Fibroblast of lung (primary cell): ENCODE measurements around the gene MED15. TPM values are rescaled to one million over a fixed set of nuclear protein-coding genes. Genes with fewer than 3 reads are reported as not detected.
A peak's percentile ranks its signal among the peaks of the same experiment; 100 is the strongest.

Experiments used
- DNase-seq, 2 donors: peaks; one replicate each; pipeline versions ENCODE4 v3.0.0 to v3.0.0-alpha.2; 2010; ENCODE audit warnings: low read depth in 2 of 2
- H2AFZ ChIP-seq: 2 replicates; pipeline ENCODE4 v1.5.1; 2012; ENCODE audit warnings: low read length, control low read depth, inconsistent platforms
- H3K27ac ChIP-seq: 2 replicates; pipeline ENCODE4 v1.5.1; 2011; ENCODE audit warnings: low read length, control low read depth; ENCODE audit not compliant: insufficient read depth
- H3K27me3 ChIP-seq: 2 replicates; pipeline ENCODE4 v1.5.1; 2011; ENCODE audit warnings: mild to moderate bottlenecking, low read length; ENCODE audit not compliant: control insufficient read depth, insufficient read depth
- H3K36me3 ChIP-seq: 2 replicates; pipeline ENCODE4 v1.5.1; 2011; ENCODE audit warnings: low read length; ENCODE audit not compliant: control insufficient read depth, insufficient read depth
- H3K4me1 ChIP-seq: 2 replicates; pipeline ENCODE4 v1.5.1; 2011; ENCODE audit warnings: low read length; ENCODE audit not compliant: control insufficient read depth, insufficient read depth; ENCODE audit errors: extremely low read depth
- H3K4me2 ChIP-seq: 2 replicates; pipeline ENCODE4 v1.5.1; 2011; ENCODE audit warnings: low read length, control low read depth; ENCODE audit not compliant: insufficient read depth; ENCODE audit errors: extremely low read depth
- H3K4me3 ChIP-seq, 4 experiments: fragments of 200-600 bp in 1 of 4; sonication (generic) in 1 of 4; replicated peaks in 1 of 4; 2 replicates each; pipeline ENCODE4 v1.5.1; 2011 to 2016; ENCODE audit warnings: low read length in 4 of 4, low read depth in 3 of 4, mild to moderate bottlenecking in 3 of 4, control low read depth in 2 of 4, inconsistent platforms in 1 of 4, mixed read lengths in 1 of 4; ENCODE audit not compliant: insufficient read depth in 1 of 4; ENCODE audit errors: control extremely low read depth in 1 of 4
- H3K79me2 ChIP-seq: 2 replicates; pipeline ENCODE4 v1.5.1; 2012; ENCODE audit warnings: mild to moderate bottlenecking, low read length, inconsistent platforms; ENCODE audit not compliant: control insufficient read depth, insufficient read depth
- H3K9ac ChIP-seq: 2 replicates; pipeline ENCODE4 v1.5.1; 2011; ENCODE audit warnings: mild to moderate bottlenecking, low read length, control low read depth; ENCODE audit not compliant: insufficient read depth
- H3K9me3 ChIP-seq: 2 replicates; pipeline ENCODE4 v1.5.1; 2012; ENCODE audit warnings: low read depth, low read length; ENCODE audit not compliant: control insufficient read depth, insufficient read depth
- H4K20me1 ChIP-seq: 2 replicates; pipeline ENCODE4 v1.5.1; 2011; ENCODE audit warnings: low read length; ENCODE audit not compliant: control insufficient read depth, insufficient read depth; ENCODE audit errors: extremely low read depth
- EZH2 ChIP-seq: IDR thresholded peaks from 2 replicates; pipeline ENCODE4 v1.5.1; 2012; ENCODE audit warnings: low read length, control low read depth, mild to moderate bottlenecking; ENCODE audit errors: missing control alignments
- polyA plus RNA-seq, 2 donors: library from polyadenylated mRNA; depleted of rRNA in 1 of 2; stranded (reverse) in 1 of 2; unstranded in 1 of 2; fragments of >200 nt; gene quantifications; 2 replicates each; pipeline ENCODE4 v1.2.1, GENCODE V29; 2011 to 2012; ENCODE audit warnings: missing spikeins in 1 of 2
- total RNA-seq: library from RNA; depleted of rRNA; stranded (reverse); fragments of >200 nt; gene quantifications from 2 replicates; pipeline ENCODE4 v1.2.1, GENCODE V29; 2014
- TF ChIP-seq, protein P1 (sequence below), 2 donors: IDR thresholded peaks in 1 of 2; conservative IDR thresholded peaks in 1 of 2; 1 replicate in 1 of 2; 2 replicates in 1 of 2; pipeline ENCODE4 v1.5.1; 2011 to 2012; ENCODE audit warnings: low read length in 2 of 2, control low read depth in 1 of 2, inconsistent platforms in 1 of 2, low read depth in 1 of 2, mild to moderate bottlenecking in 1 of 2

The MED15 gene
- total and polyA plus RNA-seq, 2 donors (not counting 1 experiment from before 2014, with no cell fraction given), result 28.6 TPM

DNA sequence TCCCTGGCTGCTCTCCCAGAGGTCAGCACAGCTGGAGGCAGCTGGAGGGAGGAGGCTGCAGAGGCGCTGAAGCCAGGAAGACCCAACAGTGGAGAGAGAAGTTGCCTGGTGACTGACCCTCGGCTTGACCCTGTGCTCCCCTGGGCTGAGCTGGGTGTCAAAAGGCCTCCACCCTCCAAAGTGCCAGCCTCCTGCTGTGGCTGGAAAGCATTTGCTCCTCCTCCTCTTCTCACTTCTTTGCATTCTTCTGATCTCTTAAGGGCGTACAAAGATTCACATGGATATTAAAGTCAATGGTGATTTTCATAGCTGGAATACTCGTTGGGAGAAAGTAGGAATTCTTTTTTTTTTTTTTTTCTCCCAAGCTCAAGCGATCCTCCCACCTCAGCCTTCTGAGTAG, 91.7 kb downstream of the MED15 start:
- DNase-seq, result peak in 1 of 2 donors; percentile 21
- Histone ChIP-seq H3K4me2 (no peak overlapping the region), H2AFZ (no peak overlapping the region), H3K4me1 (no peaks in the 10 kb centered on the region), H3K27me3 (peaks cover 4% of the 10 kb centered on the region), H3K4me3 (no peak overlapping the region), H3K9me3 (no peaks in the 10 kb centered on the region), H3K9ac (no peak overlapping the region), H3K36me3 (no peaks in the 10 kb centered on the region), H3K27ac (no peak overlapping the region), H3K79me2 (no peaks in the 10 kb centered on the region), H4K20me1 (no peaks in the 10 kb centered on the region)
- TF ChIP-seq, protein P1, sequence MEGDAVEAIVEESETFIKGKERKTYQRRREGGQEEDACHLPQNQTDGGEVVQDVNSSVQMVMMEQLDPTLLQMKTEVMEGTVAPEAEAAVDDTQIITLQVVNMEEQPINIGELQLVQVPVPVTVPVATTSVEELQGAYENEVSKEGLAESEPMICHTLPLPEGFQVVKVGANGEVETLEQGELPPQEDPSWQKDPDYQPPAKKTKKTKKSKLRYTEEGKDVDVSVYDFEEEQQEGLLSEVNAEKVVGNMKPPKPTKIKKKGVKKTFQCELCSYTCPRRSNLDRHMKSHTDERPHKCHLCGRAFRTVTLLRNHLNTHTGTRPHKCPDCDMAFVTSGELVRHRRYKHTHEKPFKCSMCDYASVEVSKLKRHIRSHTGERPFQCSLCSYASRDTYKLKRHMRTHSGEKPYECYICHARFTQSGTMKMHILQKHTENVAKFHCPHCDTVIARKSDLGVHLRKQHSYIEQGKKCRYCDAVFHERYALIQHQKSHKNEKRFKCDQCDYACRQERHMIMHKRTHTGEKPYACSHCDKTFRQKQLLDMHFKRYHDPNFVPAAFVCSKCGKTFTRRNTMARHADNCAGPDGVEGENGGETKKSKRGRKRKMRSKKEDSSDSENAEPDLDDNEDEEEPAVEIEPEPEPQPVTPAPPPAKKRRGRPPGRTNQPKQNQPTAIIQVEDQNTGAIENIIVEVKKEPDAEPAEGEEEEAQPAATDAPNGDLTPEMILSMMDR (conservative IDR thresholded peaks at IDR 0.05 in 1 of 2, IDR thresholded peaks at IDR 0.05 in 1 of 2; ENCODE audit: low read depth in 1 of 2, low read length in 2 of 2), result no peak
- TF ChIP-seq EZH2, result no peak

DNA sequence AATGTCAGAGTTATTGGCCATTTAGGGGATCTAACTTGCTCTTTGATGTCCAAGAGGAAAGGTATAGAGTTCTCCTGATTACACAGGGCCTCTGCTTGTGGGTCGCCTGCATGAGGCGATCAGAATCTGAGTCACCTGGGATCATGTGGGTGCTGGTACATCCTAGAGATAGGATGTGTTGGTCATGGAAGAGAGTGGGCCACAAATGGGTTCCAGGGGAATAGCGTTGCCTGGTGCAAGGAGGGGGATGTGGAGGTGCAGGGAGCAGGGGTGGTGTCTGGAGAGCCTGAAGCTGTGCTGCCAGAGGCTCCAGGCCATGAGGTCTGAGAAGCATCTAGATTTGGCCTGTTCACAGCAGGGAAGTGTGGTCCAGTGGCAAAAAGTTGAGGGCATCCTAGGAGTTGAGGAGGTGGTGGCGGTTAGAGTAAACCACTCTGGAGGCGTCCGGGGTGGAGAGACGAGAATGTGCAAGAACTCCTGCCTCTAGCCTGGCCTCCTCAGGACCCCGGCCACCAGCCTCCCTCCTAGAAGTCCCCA, 92.8 kb downstream of the MED15 start:
- no peak for DNase-seq
- Histone ChIP-seq H4K20me1 (no peaks in the 10 kb centered on the region), H3K4me3 (no peak overlapping the region), H3K9me3 (no peaks in the 10 kb centered on the region), H3K79me2 (no peaks in the 10 kb centered on the region), H3K4me1 (no peaks in the 10 kb centered on the region), H3K27ac (no peak overlapping the region), H3K4me2 (no peak overlapping the region), H3K9ac (no peak overlapping the region), H2AFZ (no peak overlapping the region), H3K27me3 (peaks cover 8% of the 10 kb centered on the region), H3K36me3 (no peaks in the 10 kb centered on the region)
- TF ChIP-seq, protein P1 (conservative IDR thresholded peaks at IDR 0.05 in 1 of 2, IDR thresholded peaks at IDR 0.05 in 1 of 2; ENCODE audit: low read depth in 1 of 2, low read length in 2 of 2), result no peak
- no peak for TF ChIP-seq EZH2

DNA sequence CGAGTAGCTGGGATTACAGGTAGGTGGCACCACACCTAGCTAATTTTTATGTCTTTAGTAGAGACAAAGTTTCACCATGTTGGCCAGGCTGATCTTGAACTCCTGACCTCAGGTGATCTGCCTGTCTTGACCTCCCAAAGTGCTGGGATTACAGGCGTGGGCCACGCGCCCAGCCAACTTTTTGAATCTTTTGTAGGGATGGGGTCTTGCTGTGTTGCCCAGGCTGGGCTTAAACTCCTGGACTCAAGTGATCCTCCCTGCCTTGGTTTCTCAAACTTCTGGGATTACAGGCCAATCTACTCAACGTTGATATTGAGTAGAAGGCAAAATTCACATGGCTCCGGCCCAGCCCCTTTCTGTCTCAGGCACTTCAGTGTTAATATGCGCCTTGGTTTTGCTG, 93.9 kb downstream of the MED15 start:
- no peak overlapping the region for H3K4me3 ChIP-seq
- DNase-seq, result no peak
- H2AFZ ChIP-seq, result no peak overlapping the region
- no peak overlapping the region for H3K27ac ChIP-seq
- no peaks in the 10 kb centered on the region for H3K9me3 ChIP-seq
- H3K36me3 ChIP-seq, result no peaks in the 10 kb centered on the region
- H4K20me1 ChIP-seq, result no peaks in the 10 kb centered on the region
- TF ChIP-seq, protein P1 (conservative IDR thresholded peaks at IDR 0.05 in 1 of 2, IDR thresholded peaks at IDR 0.05 in 1 of 2; ENCODE audit: low read depth in 1 of 2, low read length in 2 of 2), result no peak
- TF ChIP-seq EZH2, result no peak
- H3K79me2 ChIP-seq, result no peaks in the 10 kb centered on the region
- no peak overlapping the region for H3K4me2 ChIP-seq
- no peak overlapping the region for H3K9ac ChIP-seq
- H3K4me1 ChIP-seq, result no peaks in the 10 kb centered on the region
- peaks cover 8% of the 10 kb centered on the region for H3K27me3 ChIP-seq
